CD8-positive, alpha-beta memory T cell (primary cell): Measurements from ENCODE around the gene PTCHD4. TPM values are rescaled to one million over a fixed set of nuclear protein-coding genes. Genes with fewer than 3 reads are reported as not detected.

Source experiments
- CTCF ChIA-PET: fragments of 350-600 bp; sonication (Branson Sonifier 250); formaldehyde crosslinking; loops from one replicate; lab custom pipeline; 2021; ENCODE audit warnings: antibody characterized with exemption; lab: Charles Lee
- POLR2A ChIA-PET: fragments of 350-600 bp; sonication (Branson Sonifier 250); formaldehyde crosslinking; loops from one replicate; lab custom pipeline; 2021; ENCODE audit warnings: antibody characterized with exemption; lab: Charles Lee
- DNase-seq, 5 donors: peaks; one replicate each; pipeline versions ENCODE4 v3.0.0 to v3.0.0-alpha.2; 2020 to 2022; ENCODE audit warnings: mixed read lengths in 1 of 5
- H3K27ac ChIP-seq: one replicate; pipeline ENCODE4 v1.7.0; 2013; ENCODE audit warnings: low read depth, mild to moderate bottlenecking, low read length, moderate library complexity
- H3K27me3 ChIP-seq: 2 replicates; pipeline ENCODE4 v1.7.0; 2013; ENCODE audit warnings: low read length, mild to moderate bottlenecking; ENCODE audit not compliant: insufficient read depth, poor library complexity, severe bottlenecking
- H3K36me3 ChIP-seq: 2 replicates; pipeline ENCODE4 v1.7.0; 2013; ENCODE audit warnings: mild to moderate bottlenecking, low read length, moderate library complexity; ENCODE audit not compliant: insufficient read depth
- H3K4me1 ChIP-seq: 2 replicates; pipeline ENCODE4 v1.7.0; 2013; ENCODE audit warnings: mild to moderate bottlenecking, low read length, moderate library complexity; ENCODE audit not compliant: insufficient read depth
- H3K4me3 ChIP-seq: 2 replicates; pipeline ENCODE4 v1.7.0; 2013; ENCODE audit warnings: mild to moderate bottlenecking, low read length
- H3K9me3 ChIP-seq: 2 replicates; pipeline ENCODE4 v1.7.0; 2013; ENCODE audit warnings: mild to moderate bottlenecking, low read length
- H3K27ac Mint-ChIP-seq, 8 donors: one replicate each; pipeline ENCODE4 v1.8.0; 2020 to 2021; ENCODE audit warnings: mixed read lengths in 8 of 8, mild to moderate bottlenecking in 6 of 8, inconsistent platforms in 3 of 8, moderate library complexity in 3 of 8
- H3K27me3 Mint-ChIP-seq, 2 donors: one replicate each; pipeline ENCODE4 v1.8.0; 2020 to 2021; ENCODE audit warnings: mixed read lengths in 2 of 2, mild to moderate bottlenecking in 1 of 2, moderate library complexity in 1 of 2
- H3K36me3 Mint-ChIP-seq, 3 donors: one replicate each; pipeline ENCODE4 v1.8.0; 2020 to 2021; ENCODE audit warnings: mixed read lengths in 3 of 3, inconsistent platforms in 1 of 3, mild to moderate bottlenecking in 1 of 3
- H3K4me1 Mint-ChIP-seq, 3 donors: one replicate each; pipeline ENCODE4 v1.8.0; 2020 to 2021; ENCODE audit warnings: mixed read lengths in 3 of 3, inconsistent platforms in 1 of 3, mild to moderate bottlenecking in 1 of 3
- H3K4me3 Mint-ChIP-seq, 7 donors: one replicate each; pipeline ENCODE4 v1.8.0; 2020 to 2021; ENCODE audit warnings: mixed read lengths in 7 of 7, mild to moderate bottlenecking in 6 of 7, moderate library complexity in 4 of 7, inconsistent platforms in 2 of 7
- H3K9me3 Mint-ChIP-seq, 5 donors: one replicate each; pipeline ENCODE4 v1.8.0; 2020 to 2022; ENCODE audit warnings: mixed read lengths in 5 of 5, mild to moderate bottlenecking in 3 of 5, moderate library complexity in 2 of 5, inconsistent platforms in 1 of 5
- polyA plus RNA-seq: library from polyadenylated mRNA; unstranded; fragments of 300-500 nt; fragmentation: Illumina TruSeq; gene quantifications from one replicate; pipeline ENCODE4 v1.2.3, GENCODE V29; 2021
- total RNA-seq, 2 experiments: library from RNA; stranded (reverse); gene quantifications; one replicate each; pipeline ENCODE4 v1.2.3, GENCODE V29; 2021

PTCHD4 gene
- total and polyA plus RNA-seq, 3 experiments from 2014 or later, result not detected

GRCh38 chr6:48092550-48093217 lies 18.3 kb downstream of the PTCHD4 start:
- no peak overlapping the region for H3K4me3 Mint-ChIP-seq
- H3K27ac Mint-ChIP-seq, result no peak overlapping the region
- Histone ChIP-seq H3K4me1 (no peaks in the 10 kb centered on the region), H3K9me3 (no peaks in the 10 kb centered on the region), H3K36me3 (no peaks in the 10 kb centered on the region), H3K4me3 (no peak overlapping the region), H3K27ac (no peak overlapping the region), H3K27me3 (no peaks in the 10 kb centered on the region)
- POLR2A ChIA-PET, result no interaction called here
- no peaks in the 10 kb centered on the region for H3K27me3 Mint-ChIP-seq
- H3K36me3 Mint-ChIP-seq, result no peaks in the 10 kb centered on the region
- DNase-seq, result no peak
- CTCF ChIA-PET, result no interaction called here
- no peaks in the 10 kb centered on the region for H3K4me1 Mint-ChIP-seq
- peaks cover 0 to 10% (median 0%) of the 10 kb centered on the region in 5 donors for H3K9me3 Mint-ChIP-seq

GRCh38 chr6:48090546-48090945 lies 20.5 kb downstream of the PTCHD4 start:
- Mint-ChIP-seq H3K4me3 (no peak overlapping the region), H3K27me3 (no peaks in the 10 kb centered on the region), H3K27ac (no peak overlapping the region), H3K4me1 (no peaks in the 10 kb centered on the region), H3K9me3 (peaks cover 0 to 9% (median 0%) of the 10 kb centered on the region in 5 donors), H3K36me3 (no peaks in the 10 kb centered on the region)
- DNase-seq, result no peak
- no peak overlapping the region for H3K4me3 ChIP-seq
- H3K27me3 ChIP-seq, result no peaks in the 10 kb centered on the region
- POLR2A ChIA-PET, result no interaction called here
- no peaks in the 10 kb centered on the region for H3K9me3 ChIP-seq
- CTCF ChIA-PET, result no interaction called here
- H3K4me1 ChIP-seq, result no peaks in the 10 kb centered on the region
- H3K27ac ChIP-seq, result no peak overlapping the region
- no peaks in the 10 kb centered on the region for H3K36me3 ChIP-seq

GRCh38 chr6:48087448-48087847 lies 23.5 kb downstream of the PTCHD4 start:
- Mint-ChIP-seq H3K36me3 (no peaks in the 10 kb centered on the region), H3K27me3 (no peaks in the 10 kb centered on the region), H3K4me3 (no peak overlapping the region), H3K4me1 (no peaks in the 10 kb centered on the region), H3K9me3 (peaks cover 0 to 3% (median 0%) of the 10 kb centered on the region in 5 donors), H3K27ac (no peak overlapping the region)
- no peaks in the 10 kb centered on the region for H3K9me3 ChIP-seq
- DNase-seq, result no peak
- H3K4me1 ChIP-seq, result no peaks in the 10 kb centered on the region
- no peaks in the 10 kb centered on the region for H3K27me3 ChIP-seq
- H3K4me3 ChIP-seq, result no peak overlapping the region
- ChIA-PET POLR2A (no interaction called here), CTCF (no interaction called here)
- H3K27ac ChIP-seq, result no peak overlapping the region
- H3K36me3 ChIP-seq, result no peaks in the 10 kb centered on the region

- Mint-ChIP-seq H3K27me3 (no peaks in the 10 kb centered on the region), H3K36me3 (no peaks in the 10 kb centered on the region), H3K9me3 (peaks cover 0 to 3% (median 0%) of the 10 kb centered on the region in 5 donors), H3K27ac (no peak overlapping the region), H3K4me3 (no peak overlapping the region), H3K4me1 (no peaks in the 10 kb centered on the region)
- H3K4me3 ChIP-seq, result no peak overlapping the region
- no peaks in the 10 kb centered on the region for H3K36me3 ChIP-seq
- ChIA-PET CTCF (no interaction called here), POLR2A (no interaction called here)
- H3K9me3 ChIP-seq, result no peaks in the 10 kb centered on the region
- no peak overlapping the region for H3K27ac ChIP-seq
- no peak for DNase-seq
- no peaks in the 10 kb centered on the region for H3K27me3 ChIP-seq
- H3K4me1 ChIP-seq, result no peaks in the 10 kb centered on the region
Observed at GRCh38 chr6:48086187-48086586, 24.8 kb downstream of the PTCHD4 start.

- POLR2A ChIA-PET, result no interaction called here
- CTCF ChIA-PET, result no interaction called here
Observed at GRCh38 chr6:48085131-48085741, 25.8 kb downstream of the PTCHD4 start.

GRCh38 chr6:48084201-48084600 lies 26.8 kb downstream of the PTCHD4 start:
- no peaks in the 10 kb centered on the region for H3K4me1 ChIP-seq
- Mint-ChIP-seq H3K9me3 (peaks cover 0 to 3% (median 0%) of the 10 kb centered on the region in 5 donors), H3K27me3 (no peaks in the 10 kb centered on the region), H3K27ac (no peak overlapping the region), H3K4me1 (no peaks in the 10 kb centered on the region), H3K4me3 (no peak overlapping the region), H3K36me3 (no peaks in the 10 kb centered on the region)
- no peak overlapping the region for H3K4me3 ChIP-seq
- POLR2A ChIA-PET, result no interaction called here
- H3K27ac ChIP-seq, result no peak overlapping the region
- CTCF ChIA-PET, result no interaction called here
- H3K27me3 ChIP-seq, result no peaks in the 10 kb centered on the region
- H3K9me3 ChIP-seq, result no peaks in the 10 kb centered on the region
- DNase-seq, result no peak
- H3K36me3 ChIP-seq, result no peaks in the 10 kb centered on the region

More at GRCh38 chr6:48085131-48085741, 25.8 kb downstream of the PTCHD4 start:
- H3K4me3 Mint-ChIP-seq, result no peak overlapping the region
- peaks cover 0 to 3% (median 0%) of the 10 kb centered on the region in 5 donors for H3K9me3 Mint-ChIP-seq
- Histone ChIP-seq H3K4me3 (no peak overlapping the region), H3K4me1 (no peaks in the 10 kb centered on the region), H3K36me3 (no peaks in the 10 kb centered on the region), H3K9me3 (no peaks in the 10 kb centered on the region), H3K27ac (no peak overlapping the region), H3K27me3 (no peaks in the 10 kb centered on the region)
- no peaks in the 10 kb centered on the region for H3K36me3 Mint-ChIP-seq
- DNase-seq, result no peak
- no peaks in the 10 kb centered on the region for H3K27me3 Mint-ChIP-seq
- H3K4me1 Mint-ChIP-seq, result no peaks in the 10 kb centered on the region
- H3K27ac Mint-ChIP-seq, result no peak overlapping the region

- no peak for DNase-seq
- Histone ChIP-seq H3K4me3 (no peak overlapping the region), H3K27me3 (no peaks in the 10 kb centered on the region), H3K36me3 (no peaks in the 10 kb centered on the region), H3K4me1 (no peaks in the 10 kb centered on the region), H3K27ac (no peak overlapping the region), H3K9me3 (no peaks in the 10 kb centered on the region)
- no peak overlapping the region for H3K4me3 Mint-ChIP-seq
- no peaks in the 10 kb centered on the region for H3K36me3 Mint-ChIP-seq
- ChIA-PET POLR2A (no interaction called here), CTCF (no interaction called here)
- no peaks in the 10 kb centered on the region for H3K4me1 Mint-ChIP-seq
- no peak overlapping the region for H3K27ac Mint-ChIP-seq
- peaks cover 0 to 6% (median 0%) of the 10 kb centered on the region in 5 donors for H3K9me3 Mint-ChIP-seq
- no peaks in the 10 kb centered on the region for H3K27me3 Mint-ChIP-seq
Observed at GRCh38 chr6:48080227-48081009, 30.6 kb downstream of the PTCHD4 start.

GRCh38 chr6:48078120-48078519 lies 32.9 kb downstream of the PTCHD4 start:
- peaks cover 0 to 6% (median 0%) of the 10 kb centered on the region in 5 donors for H3K9me3 Mint-ChIP-seq
- Histone ChIP-seq H3K36me3 (no peaks in the 10 kb centered on the region), H3K4me3 (no peak overlapping the region), H3K27ac (no peak overlapping the region), H3K27me3 (no peaks in the 10 kb centered on the region), H3K4me1 (no peaks in the 10 kb centered on the region), H3K9me3 (no peaks in the 10 kb centered on the region)
- no peak for DNase-seq
- ChIA-PET POLR2A (no interaction called here), CTCF (no interaction called here)
- no peak overlapping the region for H3K4me3 Mint-ChIP-seq
- H3K36me3 Mint-ChIP-seq, result no peaks in the 10 kb centered on the region
- H3K4me1 Mint-ChIP-seq, result no peaks in the 10 kb centered on the region
- H3K27ac Mint-ChIP-seq, result no peak overlapping the region
- H3K27me3 Mint-ChIP-seq, result no peaks in the 10 kb centered on the region
